Chondrocyte (in vitro differentiated cells): ENCODE results near the gene TRIM15. TPM values are rescaled to one million over a fixed set of nuclear protein-coding genes. Genes with fewer than 3 reads are reported as not detected.
A peak's percentile ranks its signal among the peaks of the same experiment; 100 is the strongest.
"Not testable (repeated sequence)": the region's sequence is repeated elsewhere in the genome, so short reads cannot be mapped to it uniquely, and the experiment has no call there.

ENCODE experiments used
- DNase-seq: peaks from one replicate; pipeline ENCODE4 v3.0.0; 2021; ENCODE audit warnings: mixed read lengths, low spot score
- H3K27ac Mint-ChIP-seq: one replicate; pipeline ENCODE4 v1.8.0; 2021; ENCODE audit warnings: mild to moderate bottlenecking, moderate library complexity, mixed read lengths; ENCODE audit not compliant: unreplicated experiment
- H3K27me3 Mint-ChIP-seq: 2 replicates; pipeline ENCODE4 v1.8.0; 2021; ENCODE audit warnings: low read depth, mixed read lengths
- H3K36me3 Mint-ChIP-seq: 2 replicates; pipeline ENCODE4 v1.8.0; 2021; ENCODE audit warnings: low read depth, mixed read lengths
- H3K4me1 Mint-ChIP-seq: 2 replicates; pipeline ENCODE4 v1.8.0; 2021; ENCODE audit warnings: low read depth, mild to moderate bottlenecking, mixed read lengths
- H3K4me3 Mint-ChIP-seq: one replicate; pipeline ENCODE4 v1.8.0; 2021; ENCODE audit warnings: mild to moderate bottlenecking, moderate library complexity, mixed read lengths; ENCODE audit not compliant: unreplicated experiment
- H3K9me3 Mint-ChIP-seq: 2 replicates; pipeline ENCODE4 v1.8.0; 2021; ENCODE audit warnings: low read depth, mixed read lengths
- CTCF ChIP-seq: fragments of 200-600 bp; sonication (generic); IDR thresholded peaks from 2 replicates; pipeline ENCODE4 v1.5.0; 2021; ENCODE audit warnings: antibody characterized with exemption, mild to moderate bottlenecking, moderate library complexity
- total RNA-seq: library from RNA; stranded (reverse); gene quantifications from 3 replicates; pipeline ENCODE4 v1.2.1, GENCODE V29; 2021

TRIM15 gene
- total RNA-seq, 1 donor from 2014 or later, result not detected

GRCh38 chr6:30130887-30131862 lies 32.2 kb upstream of the TRIM15 start:
- no peaks in the 10 kb centered on the region for H3K9me3 Mint-ChIP-seq
- H3K27me3 Mint-ChIP-seq, result peaks cover 66% of the 10 kb centered on the region
- peak; percentile 100 for TF ChIP-seq CTCF
- no peak overlapping the region for H3K4me3 Mint-ChIP-seq
- DNase-seq, result no peak
- H3K4me1 Mint-ChIP-seq, result peaks cover 16% of the 10 kb centered on the region
- H3K27ac Mint-ChIP-seq, result peak overlapping the region; percentile 1
- H3K36me3 Mint-ChIP-seq, result peaks cover 2% of the 10 kb centered on the region

- Mint-ChIP-seq H3K36me3 (peaks cover 2% of the 10 kb centered on the region), H3K27ac (no peak overlapping the region), H3K4me3 (no peak overlapping the region), H3K4me1 (peaks cover 16% of the 10 kb centered on the region), H3K27me3 (peaks cover 63% of the 10 kb centered on the region), H3K9me3 (no peaks in the 10 kb centered on the region)
- DNase-seq, result no peak
- no peak for TF ChIP-seq CTCF
These were observed 31.3 kb upstream of the TRIM15 start for GRCh38 chr6:30131947-30132497.

- no peaks in the 10 kb centered on the region for H3K9me3 Mint-ChIP-seq
- H3K36me3 Mint-ChIP-seq, result peaks cover 2% of the 10 kb centered on the region
- H3K27ac Mint-ChIP-seq, result no peak overlapping the region
- no peak overlapping the region for H3K4me3 Mint-ChIP-seq
- peaks cover 6% of the 10 kb centered on the region for H3K4me1 Mint-ChIP-seq
- no peak for TF ChIP-seq CTCF
- no peak for DNase-seq
- peaks cover 53% of the 10 kb centered on the region for H3K27me3 Mint-ChIP-seq
These were observed 28.2 kb upstream of the TRIM15 start for GRCh38 chr6:30135147-30135546.

GRCh38 chr6:30135757-30136156 lies 27.6 kb upstream of the TRIM15 start, which contains the start of gene TRIM40:
Gene TRIM40 (plus strand): TSS chr6:30136140. CDS start chr6:30137037, 897 bp downstream.
- Mint-ChIP-seq H3K36me3 (peaks cover 2% of the 10 kb centered on the region), H3K4me1 (peaks cover 4% of the 10 kb centered on the region), H3K4me3 (no peak within 1 kb of the TSS), H3K27ac (no peak within 1 kb of the TSS), H3K27me3 (peaks cover 48% of the 10 kb centered on the region), H3K9me3 (no peaks in the 10 kb centered on the region)
- no peak for TF ChIP-seq CTCF
- DNase-seq, result no peak

- H3K27me3 Mint-ChIP-seq, result peaks cover 48% of the 10 kb centered on the region
- H3K27ac Mint-ChIP-seq, result no peak overlapping the region
- no peaks in the 10 kb centered on the region for H3K4me1 Mint-ChIP-seq
- TF ChIP-seq CTCF, result no peak
- peaks cover 2% of the 10 kb centered on the region for H3K36me3 Mint-ChIP-seq
- H3K9me3 Mint-ChIP-seq, result no peaks in the 10 kb centered on the region
- no peak overlapping the region for H3K4me3 Mint-ChIP-seq
- no peak for DNase-seq
These were observed 26.6 kb upstream of the TRIM15 start for GRCh38 chr6:30136570-30137286.

GRCh38 chr6:30140240-30140639 lies 23.1 kb upstream of the TRIM15 start:
- H3K9me3 Mint-ChIP-seq, H3K27ac Mint-ChIP-seq, H3K4me1 Mint-ChIP-seq, H3K4me3 Mint-ChIP-seq, DNase-seq, H3K36me3 Mint-ChIP-seq: not testable (repeated sequence)
- H3K27me3 Mint-ChIP-seq, result peaks cover 59% of the 10 kb centered on the region
